ENCODE results near the gene TTC28.

The TTC28 gene

GRCh38 chr22:28360939-28361338 lies 318.7 kb downstream of the TTC28 start:
- Histone ChIP-seq H3K4me2 (peak overlapping the region; percentile 12; the same call in 1 of the 2 replicates), H4K20me1 (no peaks in the 10 kb centered on the region), H3K4me1 (peaks cover 7% of the 10 kb centered on the region), H3K9ac (no peak overlapping the region), H3K9me3 (peaks cover 32% of the 10 kb centered on the region), H3K36me3 (peaks cover 3% of the 10 kb centered on the region; the same call in 1 of the 2 replicates), H3K27me3 (no peaks in the 10 kb centered on the region), H3K27ac (no peak overlapping the region), H3K4me3 (no peak overlapping the region)
- TF ChIP-seq Cebpa-rat (IDR thresholded peaks at IDR 0.05) = no peak

GRCh38 chr22:28358312-28358711 lies 321.3 kb downstream of the TTC28 start:
- Histone ChIP-seq H3K4me1 (peaks cover 7% of the 10 kb centered on the region), H3K9ac (no peak overlapping the region), H3K27me3 (no peaks in the 10 kb centered on the region)

GRCh38 chr22:28357193-28357592 lies 322.4 kb downstream of the TTC28 start:
- no peaks in the 10 kb centered on the region for H3K27me3 ChIP-seq
- peaks cover 7% of the 10 kb centered on the region for H3K9me3 ChIP-seq
- no peaks in the 10 kb centered on the region for H3K36me3 ChIP-seq

More at GRCh38 chr22:28358312-28358711, 321.3 kb downstream of the TTC28 start:
- TF ChIP-seq Cebpa-rat (IDR thresholded peaks at IDR 0.05) = no peak
- peaks cover 3% of the 10 kb centered on the region; the same call in 1 of the 2 replicates for H3K36me3 ChIP-seq
- no peak overlapping the region for H3K27ac ChIP-seq
- peaks cover 18% of the 10 kb centered on the region for H3K9me3 ChIP-seq
- no peaks in the 10 kb centered on the region for H4K20me1 ChIP-seq
- H3K4me3 ChIP-seq = no peak overlapping the region
- no peak overlapping the region for H3K4me2 ChIP-seq

GRCh38 chr22:28351476-28351875 lies 328.2 kb downstream of the TTC28 start:
- Histone ChIP-seq H3K4me2 (no peak overlapping the region), H3K36me3 (no peaks in the 10 kb centered on the region), H3K27ac (no peak overlapping the region), H3K4me3 (no peak overlapping the region), H3K9ac (no peak overlapping the region), H3K4me1 (no peaks in the 10 kb centered on the region; the same call in 1 of the 2 replicates), H4K20me1 (no peaks in the 10 kb centered on the region), H3K9me3 (no peaks in the 10 kb centered on the region), H3K27me3 (no peaks in the 10 kb centered on the region)
- TF ChIP-seq Cebpa-rat (IDR thresholded peaks at IDR 0.05) = no peak

More at GRCh38 chr22:28357193-28357592, 322.4 kb downstream of the TTC28 start:
- Histone ChIP-seq H3K4me1 (peaks cover 7% of the 10 kb centered on the region), H3K9ac (no peak overlapping the region), H3K27ac (no peak overlapping the region), H3K4me3 (no peak overlapping the region), H3K4me2 (no peak overlapping the region), H4K20me1 (no peaks in the 10 kb centered on the region)
- no peak for TF ChIP-seq Cebpa-rat (IDR thresholded peaks at IDR 0.05)

- no peak for TF ChIP-seq Cebpa-rat (IDR thresholded peaks at IDR 0.05)
- Histone ChIP-seq H3K4me2 (no peak overlapping the region), H3K36me3 (no peaks in the 10 kb centered on the region), H3K27me3 (no peaks in the 10 kb centered on the region), H3K9ac (no peak overlapping the region), H4K20me1 (no peaks in the 10 kb centered on the region), H3K4me3 (no peak overlapping the region), H3K27ac (no peak overlapping the region), H3K9me3 (no peaks in the 10 kb centered on the region), H3K4me1 (no peaks in the 10 kb centered on the region; the same call in 1 of the 2 replicates)
Observed at GRCh38 chr22:28348613-28349609, 330.7 kb downstream of the TTC28 start.

- no peak for TF ChIP-seq Cebpa-rat (IDR thresholded peaks at IDR 0.05)
- no peaks in the 10 kb centered on the region for H3K4me1 ChIP-seq
- no peaks in the 10 kb centered on the region for H4K20me1 ChIP-seq
- no peaks in the 10 kb centered on the region for H3K27me3 ChIP-seq
- H3K4me2 ChIP-seq = no peak overlapping the region
- no peak overlapping the region for H3K4me3 ChIP-seq
- H3K9me3 ChIP-seq = no peaks in the 10 kb centered on the region
- no peaks in the 10 kb centered on the region for H3K36me3 ChIP-seq
- no peak overlapping the region for H3K9ac ChIP-seq
- no peak overlapping the region for H3K27ac ChIP-seq
Observed at GRCh38 chr22:28346308-28346707, 333.3 kb downstream of the TTC28 start.

GRCh38 chr22:28344918-28345703 lies 334.5 kb downstream of the TTC28 start:
- no peak overlapping the region for H3K4me3 ChIP-seq
- H3K4me1 ChIP-seq = no peaks in the 10 kb centered on the region
- no peak for TF ChIP-seq Cebpa-rat (IDR thresholded peaks at IDR 0.05)
- no peak overlapping the region for H3K4me2 ChIP-seq
- no peak overlapping the region for H3K9ac ChIP-seq
- no peaks in the 10 kb centered on the region for H3K9me3 ChIP-seq
- H3K27me3 ChIP-seq = no peaks in the 10 kb centered on the region
- H3K27ac ChIP-seq = no peak overlapping the region
- H4K20me1 ChIP-seq = no peaks in the 10 kb centered on the region
- H3K36me3 ChIP-seq = no peaks in the 10 kb centered on the region

GRCh38 chr22:28341001-28341400 lies 338.6 kb downstream of the TTC28 start:
- Histone ChIP-seq H3K9ac (no peak overlapping the region), H3K36me3 (no peaks in the 10 kb centered on the region), H4K20me1 (no peaks in the 10 kb centered on the region), H3K4me3 (no peak overlapping the region), H3K27ac (no peak overlapping the region), H3K4me1 (no peaks in the 10 kb centered on the region), H3K27me3 (no peaks in the 10 kb centered on the region), H3K9me3 (peaks cover 11% of the 10 kb centered on the region), H3K4me2 (no peak overlapping the region)
- TF ChIP-seq Cebpa-rat (IDR thresholded peaks at IDR 0.05) = no peak

- H3K27ac ChIP-seq = no peak overlapping the region
- no peaks in the 10 kb centered on the region for H4K20me1 ChIP-seq
- H3K4me1 ChIP-seq = no peaks in the 10 kb centered on the region
- 0 out of 2 replicates have a peak, but pooled peaks cover 4% of the 10 kb centered on the region for H3K9me3 ChIP-seq
- TF ChIP-seq Cebpa-rat (IDR thresholded peaks at IDR 0.05) = no peak
- no peak overlapping the region for H3K4me3 ChIP-seq
- H3K27me3 ChIP-seq = no peaks in the 10 kb centered on the region
- no peak overlapping the region for H3K9ac ChIP-seq
- H3K4me2 ChIP-seq = no peak overlapping the region
- no peaks in the 10 kb centered on the region for H3K36me3 ChIP-seq
Observed at GRCh38 chr22:28333088-28333487, 346.6 kb downstream of the TTC28 start.

Data from BLaER1 (cell line).